ENCODE results near the gene RAB11FIP4.

RAB11FIP4 gene

GRCh38 chr17:31497431-31497830, 106.0 kb downstream of the RAB11FIP4 start:
- Histone ChIP-seq H3K4me3 (ENCODE audit: low read depth, low read length) (no peak overlapping the region), H3K36me3 (no peaks in the 10 kb centered on the region; the same call in 1 of the 2 replicates), H3K27me3 (ENCODE audit: insufficient read depth, low read depth, severe bottlenecking) (no peaks in the 10 kb centered on the region), H3K9me3 (ENCODE audit: severe bottlenecking) (no peaks in the 10 kb centered on the region), H3K27ac (no peak overlapping the region)
- TF ChIP-seq CTCF (IDR thresholded peaks at IDR 0.05; ENCODE audit: low read depth, low read length) = no peak
- no peak for DNase-seq

GRCh38 chr17:31497994-31498826, 106.7 kb downstream of the RAB11FIP4 start:
- no peak for DNase-seq
- no peaks in the 10 kb centered on the region; the same call in 1 of the 2 replicates for H3K36me3 ChIP-seq
- H3K4me3 ChIP-seq (ENCODE audit: low read depth, low read length) = no peak overlapping the region
- H3K9me3 ChIP-seq (ENCODE audit: severe bottlenecking) = no peaks in the 10 kb centered on the region
- H3K27ac ChIP-seq = no peak overlapping the region
- no peaks in the 10 kb centered on the region for H3K27me3 ChIP-seq (ENCODE audit: insufficient read depth, low read depth, severe bottlenecking)
- no peak for TF ChIP-seq CTCF (IDR thresholded peaks at IDR 0.05; ENCODE audit: low read depth, low read length)

GRCh38 chr17:31499771-31500554, 108.5 kb downstream of the RAB11FIP4 start:
- Histone ChIP-seq H3K27ac (peak overlapping the region; percentile 17; the same call in 1 of the 2 replicates), H3K9me3 (ENCODE audit: severe bottlenecking) (no peaks in the 10 kb centered on the region), H3K27me3 (ENCODE audit: insufficient read depth, low read depth, severe bottlenecking) (no peaks in the 10 kb centered on the region), H3K36me3 (no peaks in the 10 kb centered on the region; the same call in 1 of the 2 replicates), H3K4me3 (ENCODE audit: low read depth, low read length) (no peak overlapping the region)
- DNase-seq = peak; percentile 75
- no peak for TF ChIP-seq CTCF (IDR thresholded peaks at IDR 0.05; ENCODE audit: low read depth, low read length)

- H3K36me3 ChIP-seq = no peaks in the 10 kb centered on the region; the same call in 1 of the 2 replicates
- TF ChIP-seq CTCF (IDR thresholded peaks at IDR 0.05; ENCODE audit: low read depth, low read length) = no peak
Observed at GRCh38 chr17:31506517-31506916, 115.0 kb downstream of the RAB11FIP4 start.

GRCh38 chr17:31508288-31509094, 117.0 kb downstream of the RAB11FIP4 start:
- no peaks in the 10 kb centered on the region for H3K27me3 ChIP-seq (ENCODE audit: insufficient read depth, low read depth, severe bottlenecking)
- DNase-seq = peak; percentile 37
- H3K9me3 ChIP-seq (ENCODE audit: severe bottlenecking) = no peaks in the 10 kb centered on the region
- peak; percentile 67 for TF ChIP-seq CTCF (IDR thresholded peaks at IDR 0.05; ENCODE audit: low read depth, low read length)
- no peak overlapping the region for H3K27ac ChIP-seq
- no peak overlapping the region for H3K4me3 ChIP-seq (ENCODE audit: low read depth, low read length)
- no peaks in the 10 kb centered on the region for H3K36me3 ChIP-seq

More at GRCh38 chr17:31506517-31506916, 115.0 kb downstream of the RAB11FIP4 start:
- Histone ChIP-seq H3K27ac (no peak overlapping the region), H3K27me3 (ENCODE audit: insufficient read depth, low read depth, severe bottlenecking) (no peaks in the 10 kb centered on the region), H3K4me3 (ENCODE audit: low read depth, low read length) (no peak overlapping the region), H3K9me3 (ENCODE audit: severe bottlenecking) (no peaks in the 10 kb centered on the region)
- DNase-seq = no peak

Data from WERI-Rb-1 (cell line).